GM21737 (cell line): ENCODE results near the gene PRKCB.

ENCODE experiments used
- ATAC-seq: cut with Tn5 transposase; IDR thresholded peaks from one replicate; pipeline ENCODE4 v1.9.1; 2021; ENCODE audit warnings: mild to moderate bottlenecking, moderate library complexity; ENCODE audit not compliant: unreplicated experiment

Gene PRKCB

GRCh38 chr16:24118126-24118821 lies 282.5 kb downstream of the PRKCB start:
- no peak for ATAC-seq

- no peak for ATAC-seq
Observed at GRCh38 chr16:24119807-24120206, 284.0 kb downstream of the PRKCB start.

GRCh38 chr16:24123275-24123674 lies 287.5 kb downstream of the PRKCB start:
- ATAC-seq = no peak

GRCh38 chr16:24124291-24124690 lies 288.5 kb downstream of the PRKCB start:
- no peak for ATAC-seq

- ATAC-seq = no peak
Observed at GRCh38 chr16:24125214-24125613, 289.4 kb downstream of the PRKCB start.

GRCh38 chr16:24129412-24129918 lies 293.7 kb downstream of the PRKCB start:
- ATAC-seq = no peak

- no peak for ATAC-seq
Observed at GRCh38 chr16:24130494-24131085, 294.8 kb downstream of the PRKCB start.

- no peak for ATAC-seq
Observed at GRCh38 chr16:24131294-24131693, 295.5 kb downstream of the PRKCB start.

GRCh38 chr16:24132048-24132796 lies 296.4 kb downstream of the PRKCB start:
- ATAC-seq = no peak

GRCh38 chr16:24132797-24133155 lies 297.0 kb downstream of the PRKCB start:
- no peak for ATAC-seq

GRCh38 chr16:24135624-24136565 lies 300.1 kb downstream of the PRKCB start:
- ATAC-seq = no peak

GRCh38 chr16:24138024-24138423 lies 302.2 kb downstream of the PRKCB start:
- ATAC-seq = no peak

GRCh38 chr16:24138575-24138974 lies 302.8 kb downstream of the PRKCB start:
- ATAC-seq = no peak

GRCh38 chr16:24139282-24139681 lies 303.5 kb downstream of the PRKCB start:
- no peak for ATAC-seq

- no peak for ATAC-seq
Observed at GRCh38 chr16:24140730-24141129, 304.9 kb downstream of the PRKCB start.

GRCh38 chr16:24141466-24141865 lies 305.7 kb downstream of the PRKCB start:
- ATAC-seq = no peak

GRCh38 chr16:24141917-24142316 lies 306.1 kb downstream of the PRKCB start:
- no peak for ATAC-seq

GRCh38 chr16:24145927-24146326 lies 310.1 kb downstream of the PRKCB start:
- ATAC-seq = no peak

- no peak for ATAC-seq
Observed at GRCh38 chr16:24146518-24146917, 310.7 kb downstream of the PRKCB start.

GRCh38 chr16:24149102-24149501 lies 313.3 kb downstream of the PRKCB start:
- no peak for ATAC-seq

- no peak for ATAC-seq
Observed at GRCh38 chr16:24150282-24150681, 314.5 kb downstream of the PRKCB start.
